Neural cell (in vitro differentiated cells): ENCODE results near the gene RBPJL. TPM values are rescaled to one million over a fixed set of nuclear protein-coding genes. Genes with fewer than 3 reads are reported as not detected.

Experiments used
- H2AFZ ChIP-seq: fragments of 200-600, 300-800 bp; sonication (generic), shearing (Covaris generic); 2 replicates; pipeline ENCODE4 v1.6.0; 2014; ENCODE audit warnings: low read depth, mild to moderate bottlenecking, antibody characterized with exemption, low read length, moderate library complexity
- H3F3A ChIP-seq: fragments of 200-600 bp; shearing (Covaris generic); 2 replicates; pipeline ENCODE4 v1.6.1; 2016; ENCODE audit warnings: mild to moderate bottlenecking, moderate library complexity, mixed read lengths, antibody characterized with exemption, low read length; ENCODE audit not compliant: insufficient read depth, poor library complexity, severe bottlenecking
- H3K27ac ChIP-seq: fragments of 200-600, 300-800 bp; sonication (generic), shearing (Covaris generic); 2 replicates; pipeline ENCODE4 v1.5.1; 2014; ENCODE audit warnings: mild to moderate bottlenecking, low read length, moderate library complexity
- H3K27me3 ChIP-seq: fragments of 300-800, 200-600 bp; sonication (generic), shearing (Covaris generic); 2 replicates; pipeline ENCODE4 v1.6.0; 2014; ENCODE audit warnings: mild to moderate bottlenecking, low read depth, low read length, moderate library complexity; ENCODE audit not compliant: insufficient read depth
- H3K36me3 ChIP-seq: fragments of 300-800, 200-600 bp; sonication (generic), shearing (Covaris generic); 2 replicates; pipeline ENCODE4 v1.5.1; 2014; ENCODE audit warnings: mild to moderate bottlenecking, antibody characterized with exemption, low read length, moderate library complexity; ENCODE audit not compliant: insufficient read depth
- H3K4me2 ChIP-seq: fragments of 300-800, 200-600 bp; sonication (generic), shearing (Covaris generic); 2 replicates; pipeline ENCODE4 v1.6.0; 2014; ENCODE audit warnings: mild to moderate bottlenecking, low read length
- H3K4me3 ChIP-seq: fragments of 300-800, 200-600 bp; sonication (generic), shearing (Covaris generic); 2 replicates; pipeline ENCODE4 v1.5.1; 2014; ENCODE audit warnings: mild to moderate bottlenecking, low read length, moderate library complexity
- H3K79me2 ChIP-seq: fragments of 200-600 bp; shearing (Covaris generic); replicated peaks from 2 replicates; pipeline ENCODE4 v1.6.0; 2014; ENCODE audit warnings: mild to moderate bottlenecking, low read length, moderate library complexity; ENCODE audit not compliant: insufficient read depth
- H3K9ac ChIP-seq: fragments of 300-800, 200-600 bp; sonication (generic), shearing (Covaris generic); 2 replicates; pipeline ENCODE4 v1.6.1; 2016; ENCODE audit warnings: mild to moderate bottlenecking, low read length, mixed read lengths
- H3K9me2 ChIP-seq: fragments of 200-600 bp; shearing (Covaris generic); 2 replicates; pipeline ENCODE4 v1.6.1; 2016; ENCODE audit warnings: mild to moderate bottlenecking, low read length, mixed read lengths; ENCODE audit not compliant: insufficient read depth
- H3K9me3 ChIP-seq: fragments of 200-600, 300-800 bp; sonication (generic), shearing (Covaris generic); 2 replicates; pipeline ENCODE4 v1.6.1; 2016; ENCODE audit warnings: mild to moderate bottlenecking, mixed run types, low read length, moderate library complexity, mixed read lengths
- H4K20me1 ChIP-seq: fragments of 200-600 bp; shearing (Covaris generic); 2 replicates; pipeline ENCODE4 v1.6.1; 2016; ENCODE audit warnings: mild to moderate bottlenecking, mixed run types; ENCODE audit not compliant: insufficient read depth
- EP300 ChIP-seq: fragments of 450-650 bp; conservative IDR thresholded peaks from 2 replicates; pipeline ENCODE4 v1.6.1; 2014; ENCODE audit warnings: antibody characterized with exemption, mild to moderate bottlenecking, moderate library complexity; ENCODE audit not compliant: poor library complexity, severe bottlenecking
- EZH2 ChIP-seq: fragments of 200-600, 300-800 bp; shearing (Covaris generic), sonication (generic); IDR thresholded peaks from 2 replicates; pipeline ENCODE4 v1.6.1; 2014; ENCODE audit warnings: antibody characterized with exemption, low read length, borderline replicate concordance, mild to moderate bottlenecking; ENCODE audit not compliant: insufficient read depth, poor library complexity, severe bottlenecking
- MXI1 ChIP-seq: fragments of 450-650 bp; conservative IDR thresholded peaks from 2 replicates; pipeline ENCODE4 v1.6.1; 2014; ENCODE audit warnings: antibody characterized with exemption, mild to moderate bottlenecking; ENCODE audit not compliant: poor library complexity, severe bottlenecking
- POLR2AphosphoS5 ChIP-seq: IDR thresholded peaks from 2 replicates; pipeline ENCODE4 v1.6.1; 2012
- RAD21 ChIP-seq: fragments of 450-650 bp; conservative IDR thresholded peaks from 2 replicates; pipeline ENCODE4 v1.6.1; 2014; ENCODE audit warnings: antibody characterized with exemption, mild to moderate bottlenecking, moderate library complexity
- SMC3 ChIP-seq: fragments of 450-650 bp; conservative IDR thresholded peaks from 2 replicates; pipeline ENCODE4 v1.6.1; 2014; ENCODE audit warnings: antibody characterized with exemption, mild to moderate bottlenecking, moderate library complexity; ENCODE audit not compliant: poor library complexity
- TAF1 ChIP-seq: IDR thresholded peaks from 2 replicates; pipeline ENCODE4 v1.6.1; 2012; ENCODE audit warnings: low read depth
- polyA plus RNA-seq: library from polyadenylated mRNA; depleted of rRNA; stranded (reverse); fragments of >200 nt; gene quantifications from 2 replicates; pipeline ENCODE4 v1.2.3, GENCODE V29; 2014
- TF ChIP-seq, protein P1 (sequence below): IDR thresholded peaks from 2 replicates; pipeline ENCODE4 v1.6.1; 2012; ENCODE audit warnings: borderline replicate concordance
- TF ChIP-seq, protein P2 (sequence below): fragments of 450-650 bp; IDR thresholded peaks from 2 replicates; pipeline ENCODE4 v1.5.1; 2014; ENCODE audit warnings: antibody characterized with exemption, mild to moderate bottlenecking, moderate library complexity; ENCODE audit not compliant: poor library complexity, severe bottlenecking

The RBPJL gene
- polyA plus RNA-seq, 1 donor from 2014 or later = not detected

DNA sequence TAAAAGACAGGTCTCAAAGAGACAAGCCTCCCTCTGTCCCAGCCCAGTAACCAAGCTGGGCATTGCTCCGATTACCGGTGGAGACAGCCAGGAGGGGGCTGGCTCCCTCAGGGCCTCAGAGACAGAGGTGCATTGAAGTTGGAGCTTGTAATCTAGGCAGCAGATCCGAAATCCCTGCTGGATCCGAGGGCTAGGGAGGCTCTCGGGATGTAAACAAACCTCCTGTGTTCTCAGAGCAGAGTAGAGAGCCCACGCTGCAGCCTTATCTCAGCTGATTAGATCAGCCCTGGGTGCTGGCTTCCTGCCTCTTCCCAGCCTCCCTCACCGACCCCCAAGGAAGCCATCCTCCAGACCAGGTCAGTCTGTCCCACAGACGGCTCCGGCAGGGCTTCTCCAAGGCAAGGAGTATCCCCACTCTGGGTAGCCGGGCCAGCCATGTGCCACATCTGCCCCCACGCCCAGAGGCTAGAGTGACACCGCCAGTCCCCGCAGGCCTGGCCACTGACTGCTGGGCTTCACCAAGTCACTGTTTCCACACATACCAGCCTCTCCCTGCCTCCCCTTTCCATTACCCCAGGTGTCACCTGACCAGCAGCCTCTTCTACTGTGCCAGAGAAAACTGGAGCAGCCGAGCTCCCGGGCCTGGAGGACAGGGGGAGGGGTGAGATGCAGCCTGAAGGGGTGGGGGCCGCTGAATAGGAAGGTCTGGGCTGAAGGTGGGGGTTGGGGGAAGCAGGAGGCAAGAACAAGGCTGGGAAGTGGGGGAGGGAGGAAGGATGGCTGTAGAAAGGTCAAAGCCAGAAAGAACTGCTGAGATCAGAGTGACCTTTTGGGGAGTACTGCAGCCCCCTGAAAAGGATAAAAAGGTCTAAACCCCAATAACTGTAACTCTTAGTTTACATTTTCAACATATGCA lies 35.6 kb downstream of the RBPJL start:
- Histone ChIP-seq H4K20me1 (no peaks in the 10 kb centered on the region), H2AFZ (no peak overlapping the region), H3K4me3 (no peak overlapping the region), H3K27me3 (peaks cover 2% of the 10 kb centered on the region), H3K9ac (peak overlapping the region; percentile 12), H3K27ac (no peak overlapping the region), H3K79me2 (no peaks in the 10 kb centered on the region), H3K9me3 (no peaks in the 10 kb centered on the region), H3K9me2 (no peaks in the 10 kb centered on the region), H3F3A (no peaks in the 10 kb centered on the region), H3K4me2 (no peak overlapping the region), H3K36me3 (no peaks in the 10 kb centered on the region)
- TF ChIP-seq EP300 = no peak
- TF ChIP-seq, protein P1, sequence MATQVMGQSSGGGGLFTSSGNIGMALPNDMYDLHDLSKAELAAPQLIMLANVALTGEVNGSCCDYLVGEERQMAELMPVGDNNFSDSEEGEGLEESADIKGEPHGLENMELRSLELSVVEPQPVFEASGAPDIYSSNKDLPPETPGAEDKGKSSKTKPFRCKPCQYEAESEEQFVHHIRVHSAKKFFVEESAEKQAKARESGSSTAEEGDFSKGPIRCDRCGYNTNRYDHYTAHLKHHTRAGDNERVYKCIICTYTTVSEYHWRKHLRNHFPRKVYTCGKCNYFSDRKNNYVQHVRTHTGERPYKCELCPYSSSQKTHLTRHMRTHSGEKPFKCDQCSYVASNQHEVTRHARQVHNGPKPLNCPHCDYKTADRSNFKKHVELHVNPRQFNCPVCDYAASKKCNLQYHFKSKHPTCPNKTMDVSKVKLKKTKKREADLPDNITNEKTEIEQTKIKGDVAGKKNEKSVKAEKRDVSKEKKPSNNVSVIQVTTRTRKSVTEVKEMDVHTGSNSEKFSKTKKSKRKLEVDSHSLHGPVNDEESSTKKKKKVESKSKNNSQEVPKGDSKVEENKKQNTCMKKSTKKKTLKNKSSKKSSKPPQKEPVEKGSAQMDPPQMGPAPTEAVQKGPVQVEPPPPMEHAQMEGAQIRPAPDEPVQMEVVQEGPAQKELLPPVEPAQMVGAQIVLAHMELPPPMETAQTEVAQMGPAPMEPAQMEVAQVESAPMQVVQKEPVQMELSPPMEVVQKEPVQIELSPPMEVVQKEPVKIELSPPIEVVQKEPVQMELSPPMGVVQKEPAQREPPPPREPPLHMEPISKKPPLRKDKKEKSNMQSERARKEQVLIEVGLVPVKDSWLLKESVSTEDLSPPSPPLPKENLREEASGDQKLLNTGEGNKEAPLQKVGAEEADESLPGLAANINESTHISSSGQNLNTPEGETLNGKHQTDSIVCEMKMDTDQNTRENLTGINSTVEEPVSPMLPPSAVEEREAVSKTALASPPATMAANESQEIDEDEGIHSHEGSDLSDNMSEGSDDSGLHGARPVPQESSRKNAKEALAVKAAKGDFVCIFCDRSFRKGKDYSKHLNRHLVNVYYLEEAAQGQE = no peak
- TF ChIP-seq POLR2AphosphoS5 = no peak
- no peak for TF ChIP-seq RAD21
- TF ChIP-seq TAF1 = no peak
- no peak for TF ChIP-seq SMC3
- TF ChIP-seq EZH2 = no peak
- TF ChIP-seq, protein P2, sequence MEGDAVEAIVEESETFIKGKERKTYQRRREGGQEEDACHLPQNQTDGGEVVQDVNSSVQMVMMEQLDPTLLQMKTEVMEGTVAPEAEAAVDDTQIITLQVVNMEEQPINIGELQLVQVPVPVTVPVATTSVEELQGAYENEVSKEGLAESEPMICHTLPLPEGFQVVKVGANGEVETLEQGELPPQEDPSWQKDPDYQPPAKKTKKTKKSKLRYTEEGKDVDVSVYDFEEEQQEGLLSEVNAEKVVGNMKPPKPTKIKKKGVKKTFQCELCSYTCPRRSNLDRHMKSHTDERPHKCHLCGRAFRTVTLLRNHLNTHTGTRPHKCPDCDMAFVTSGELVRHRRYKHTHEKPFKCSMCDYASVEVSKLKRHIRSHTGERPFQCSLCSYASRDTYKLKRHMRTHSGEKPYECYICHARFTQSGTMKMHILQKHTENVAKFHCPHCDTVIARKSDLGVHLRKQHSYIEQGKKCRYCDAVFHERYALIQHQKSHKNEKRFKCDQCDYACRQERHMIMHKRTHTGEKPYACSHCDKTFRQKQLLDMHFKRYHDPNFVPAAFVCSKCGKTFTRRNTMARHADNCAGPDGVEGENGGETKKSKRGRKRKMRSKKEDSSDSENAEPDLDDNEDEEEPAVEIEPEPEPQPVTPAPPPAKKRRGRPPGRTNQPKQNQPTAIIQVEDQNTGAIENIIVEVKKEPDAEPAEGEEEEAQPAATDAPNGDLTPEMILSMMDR = no peak
- TF ChIP-seq MXI1 = no peak

DNA sequence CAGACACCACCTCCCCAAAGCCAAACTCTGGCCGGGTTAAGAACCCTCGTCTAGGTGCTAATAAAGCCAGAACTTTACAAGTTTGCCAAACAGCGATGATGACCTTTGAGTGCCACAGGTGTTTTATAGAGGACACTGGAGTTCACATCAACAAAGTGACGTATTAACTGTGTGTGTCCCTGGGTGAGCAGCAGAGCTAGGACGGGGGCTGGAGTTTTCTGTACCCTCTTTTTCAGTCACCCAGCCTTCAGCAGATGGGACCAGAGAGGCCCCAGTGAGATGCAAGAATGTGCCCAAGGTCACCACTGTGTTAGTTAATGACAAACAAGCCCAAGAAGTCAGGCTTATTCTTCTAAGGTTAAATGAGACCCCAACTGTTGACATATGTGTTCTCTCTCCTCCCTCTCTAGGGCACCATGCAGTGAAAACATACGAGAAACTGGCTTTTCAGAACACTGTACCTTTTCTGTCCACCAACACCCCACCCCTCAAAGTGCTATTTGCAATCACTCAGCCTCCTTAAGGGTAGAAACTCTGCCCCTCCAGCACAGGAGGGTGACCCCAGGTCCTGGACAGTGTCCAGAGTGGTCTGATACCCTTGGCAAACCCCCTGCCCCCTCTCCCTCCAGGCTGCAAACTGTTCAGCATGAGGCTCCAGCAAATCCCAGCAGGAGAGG lies 36.4 kb downstream of the RBPJL start:
- H2AFZ ChIP-seq = no peak overlapping the region
- peaks cover 10% of the 10 kb centered on the region for H3K27me3 ChIP-seq
- H3K36me3 ChIP-seq = no peaks in the 10 kb centered on the region
- no peak overlapping the region for H3K27ac ChIP-seq
- no peaks in the 10 kb centered on the region for H3K9me2 ChIP-seq
- TF ChIP-seq, protein P2 = no peak
- TF ChIP-seq SMC3 = no peak
- no peak for TF ChIP-seq EZH2
- no peak for TF ChIP-seq TAF1
- TF ChIP-seq, protein P1 = no peak
- no peak for TF ChIP-seq POLR2AphosphoS5
- no peak for TF ChIP-seq EP300
- no peak for TF ChIP-seq RAD21
- no peaks in the 10 kb centered on the region for H4K20me1 ChIP-seq
- no peak overlapping the region for H3K9ac ChIP-seq
- no peaks in the 10 kb centered on the region for H3K9me3 ChIP-seq
- no peaks in the 10 kb centered on the region for H3F3A ChIP-seq
- no peaks in the 10 kb centered on the region for H3K79me2 ChIP-seq
- H3K4me3 ChIP-seq = no peak overlapping the region
- no peak overlapping the region for H3K4me2 ChIP-seq
